ENCODE measurements around the gene GALNTL6. TPM values are rescaled to one million over a fixed set of nuclear protein-coding genes. Genes with fewer than 3 reads are reported as not detected.
"Not testable (repeated sequence)": the region's sequence is repeated elsewhere in the genome, so short reads cannot be mapped to it uniquely, and the experiment has no call there.

The GALNTL6 gene
- total RNA-seq, 1 donor from 2014 or later: 2.1 TPM

DNA sequence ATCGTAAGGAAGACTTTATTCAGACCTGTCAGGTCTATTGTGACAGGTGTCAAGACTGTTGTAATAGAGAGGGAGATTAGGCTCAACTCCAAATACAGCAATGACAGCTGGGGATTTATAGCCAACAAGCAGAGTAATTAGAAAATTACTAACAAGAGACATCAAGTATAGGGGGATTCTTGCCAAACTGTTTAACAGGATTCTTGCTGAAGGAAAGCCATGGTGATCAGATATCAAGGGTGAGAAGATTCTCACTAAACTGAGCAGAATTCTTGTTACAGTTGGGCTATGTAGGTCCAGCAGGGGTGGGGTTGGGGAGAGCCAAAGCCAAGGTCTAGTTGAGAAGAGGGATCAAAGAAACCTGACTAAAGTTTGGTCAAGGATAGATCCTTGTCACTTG is 894.4 kb downstream of the GALNTL6 start:
- H3K9me3 ChIP-seq (ENCODE audit: control insufficient read depth in 3 of 3, low read length in 3 of 3): peaks cover 0 to 10% (median 4%) of the 10 kb centered on the region in 3 donors
- H3K36me3 ChIP-seq (ENCODE audit: control insufficient read depth in 3 of 3, insufficient read depth in 3 of 3, low read length in 3 of 3): no peaks in the 10 kb centered on the region
- no peaks in the 10 kb centered on the region for H3K27me3 ChIP-seq (ENCODE audit: control insufficient read depth in 3 of 3, insufficient read depth in 3 of 3, low read length in 3 of 3)
- no peak overlapping the region for H3K9ac ChIP-seq (ENCODE audit: low read depth in 1 of 3, low read length in 3 of 3)
- H3K27ac ChIP-seq (ENCODE audit: low read depth, low read length): no peak overlapping the region
- H3K4me1 ChIP-seq (ENCODE audit: control insufficient read depth in 3 of 3, insufficient read depth in 3 of 3, low read length in 3 of 3): no peaks in the 10 kb centered on the region
- no peak overlapping the region for H3K4me3 ChIP-seq (ENCODE audit: low read length in 3 of 3)

DNA sequence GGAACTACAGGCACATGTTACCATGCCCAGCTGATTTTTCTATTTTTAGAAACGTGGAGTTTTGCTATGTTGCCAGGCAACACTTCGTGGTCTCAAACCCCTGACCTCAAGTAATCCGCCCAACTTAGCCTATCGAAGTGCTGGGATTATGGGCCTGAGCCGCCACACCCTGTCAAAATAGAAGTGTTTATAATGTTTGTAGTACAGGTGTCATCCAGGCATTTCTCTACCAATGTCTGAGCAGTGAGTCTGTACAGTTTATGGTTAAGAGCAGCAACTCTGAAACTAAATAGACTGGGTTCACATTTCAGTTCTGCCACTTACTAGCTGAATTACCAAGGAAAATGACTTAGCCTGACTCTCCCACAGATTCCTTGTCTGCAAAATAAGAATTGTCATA is 895.0 kb downstream of the GALNTL6 start:
- no peaks in the 10 kb centered on the region for H3K4me1 ChIP-seq (ENCODE audit: control insufficient read depth in 3 of 3, insufficient read depth in 3 of 3, low read length in 3 of 3)
- H3K9ac ChIP-seq (ENCODE audit: low read depth in 1 of 3, low read length in 3 of 3): no peak overlapping the region
- H3K9me3 ChIP-seq (ENCODE audit: control insufficient read depth in 3 of 3, low read length in 3 of 3): peaks cover 0 to 10% (median 4%) of the 10 kb centered on the region in 3 donors
- no peak overlapping the region for H3K4me3 ChIP-seq (ENCODE audit: low read length in 3 of 3)
- H3K36me3 ChIP-seq (ENCODE audit: control insufficient read depth in 3 of 3, insufficient read depth in 3 of 3, low read length in 3 of 3): no peaks in the 10 kb centered on the region
- H3K27me3 ChIP-seq (ENCODE audit: control insufficient read depth in 3 of 3, insufficient read depth in 3 of 3, low read length in 3 of 3): no peaks in the 10 kb centered on the region
- no peak overlapping the region for H3K27ac ChIP-seq (ENCODE audit: low read depth, low read length)

DNA sequence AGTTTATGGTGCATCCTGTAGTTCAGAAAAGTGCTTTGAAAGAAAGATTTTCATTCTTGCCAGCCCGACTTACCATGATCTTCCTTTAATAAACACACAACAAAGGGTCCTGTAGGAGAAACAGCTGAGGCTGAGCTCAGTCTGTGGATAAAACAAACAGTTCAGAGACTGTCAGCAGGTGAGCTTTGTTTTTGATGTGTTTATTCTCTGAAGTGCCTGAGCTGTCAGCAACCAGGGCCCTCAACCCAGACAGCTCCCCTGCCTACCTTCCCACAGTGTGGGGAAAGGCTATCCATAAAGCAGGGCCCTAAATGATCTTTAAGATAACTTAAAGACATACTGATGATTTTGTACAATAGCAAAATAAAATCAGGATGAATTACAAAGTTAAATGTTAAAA is 896.2 kb downstream of the GALNTL6 start:
- Histone ChIP-seq H3K9ac (ENCODE audit: low read depth in 1 of 3, low read length in 3 of 3) (no peak overlapping the region), H3K27ac (ENCODE audit: low read depth, low read length) (no peak overlapping the region), H3K4me1 (ENCODE audit: control insufficient read depth in 3 of 3, insufficient read depth in 3 of 3, low read length in 3 of 3) (no peaks in the 10 kb centered on the region), H3K9me3 (ENCODE audit: control insufficient read depth in 3 of 3, low read length in 3 of 3) (peaks cover 0 to 10% (median 4%) of the 10 kb centered on the region in 3 donors), H3K36me3 (ENCODE audit: control insufficient read depth in 3 of 3, insufficient read depth in 3 of 3, low read length in 3 of 3) (no peaks in the 10 kb centered on the region), H3K4me3 (ENCODE audit: low read length in 3 of 3) (no peak overlapping the region), H3K27me3 (ENCODE audit: control insufficient read depth in 3 of 3, insufficient read depth in 3 of 3, low read length in 3 of 3) (no peaks in the 10 kb centered on the region)

DNA sequence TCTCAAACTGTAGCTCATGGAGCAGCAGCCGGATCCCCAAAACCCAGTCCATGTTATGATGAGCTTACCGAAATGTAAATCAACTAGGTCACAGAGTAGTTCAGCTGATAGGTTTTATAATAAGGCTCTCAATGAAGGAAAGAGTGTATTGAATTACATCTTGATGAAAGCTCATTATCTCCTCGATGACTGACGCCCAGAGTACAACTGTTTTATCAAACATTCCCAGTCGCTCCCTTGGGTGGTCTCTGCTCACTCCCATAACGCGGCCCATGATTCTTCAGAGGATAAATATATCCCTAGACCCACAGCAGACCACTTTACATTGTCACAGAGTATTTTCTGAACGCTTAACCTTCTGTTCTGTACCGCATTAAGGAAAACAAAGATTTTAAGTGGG is 903.1 kb downstream of the GALNTL6 start:
- Histone ChIP-seq H3K36me3 (ENCODE audit: control insufficient read depth in 3 of 3, insufficient read depth in 3 of 3, low read length in 3 of 3) (no peaks in the 10 kb centered on the region), H3K27me3 (ENCODE audit: control insufficient read depth in 3 of 3, insufficient read depth in 3 of 3, low read length in 3 of 3) (no peaks in the 10 kb centered on the region), H3K9me3 (ENCODE audit: control insufficient read depth in 3 of 3, low read length in 3 of 3) (no peaks in the 10 kb centered on the region), H3K4me1 (ENCODE audit: control insufficient read depth in 3 of 3, insufficient read depth in 3 of 3, low read length in 3 of 3) (no peaks in the 10 kb centered on the region), H3K9ac (ENCODE audit: low read depth in 1 of 3, low read length in 3 of 3) (no peak overlapping the region), H3K27ac (ENCODE audit: low read depth, low read length) (no peak overlapping the region), H3K4me3 (ENCODE audit: low read length in 3 of 3) (no peak overlapping the region)

DNA sequence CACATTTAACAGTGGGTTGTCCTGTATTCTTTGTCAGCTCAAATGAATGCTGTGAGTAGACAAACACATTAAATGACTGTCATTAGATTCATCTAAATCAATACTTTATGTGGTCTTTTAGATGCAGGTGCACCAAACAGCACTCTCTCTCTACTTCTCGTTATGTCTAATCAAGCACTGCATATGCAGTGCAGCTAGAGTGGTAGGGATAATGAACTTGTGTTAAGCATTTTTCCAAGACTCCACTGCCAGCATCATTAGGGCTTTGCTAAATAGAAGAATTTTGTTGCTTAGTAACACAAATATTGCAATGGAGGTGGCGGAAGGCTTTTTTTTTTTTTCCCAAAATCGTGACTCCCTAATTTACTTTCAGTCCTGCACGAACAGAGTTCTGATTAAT is 908.5 kb downstream of the GALNTL6 start:
- Histone ChIP-seq H3K36me3 (ENCODE audit: control insufficient read depth in 3 of 3, insufficient read depth in 3 of 3, low read length in 3 of 3) (no peaks in the 10 kb centered on the region), H3K27ac (ENCODE audit: low read depth, low read length) (no peak overlapping the region), H3K9ac (ENCODE audit: low read depth in 1 of 3, low read length in 3 of 3) (no peak overlapping the region), H3K4me3 (ENCODE audit: low read length in 3 of 3) (no peak overlapping the region), H3K4me1 (ENCODE audit: control insufficient read depth in 3 of 3, insufficient read depth in 3 of 3, low read length in 3 of 3) (no peaks in the 10 kb centered on the region), H3K9me3 (ENCODE audit: control insufficient read depth in 3 of 3, low read length in 3 of 3) (no peaks in the 10 kb centered on the region), H3K27me3 (ENCODE audit: control insufficient read depth in 3 of 3, insufficient read depth in 3 of 3, low read length in 3 of 3) (no peaks in the 10 kb centered on the region)

DNA sequence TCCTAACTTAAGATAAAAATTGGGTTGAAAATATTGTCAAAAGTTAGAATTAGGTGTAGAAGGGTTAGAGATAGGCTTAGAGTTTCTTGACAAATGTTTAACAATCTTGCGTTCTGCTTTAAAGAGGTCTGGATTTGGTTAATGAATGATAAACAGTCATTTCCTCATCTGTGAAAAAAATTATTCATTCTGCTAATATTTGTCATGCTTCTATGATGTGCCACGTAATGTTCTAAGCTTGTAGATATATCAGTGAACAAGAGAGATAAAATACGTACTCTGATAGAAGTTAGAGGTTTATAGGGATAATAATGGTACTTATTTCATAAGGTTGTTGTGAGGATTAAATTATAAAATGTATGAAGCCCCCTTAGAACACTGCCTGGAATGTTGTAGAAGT is 912.4 kb downstream of the GALNTL6 start:
- Histone ChIP-seq H3K4me3 (ENCODE audit: low read length in 3 of 3) (no peak overlapping the region), H3K27ac (ENCODE audit: low read depth, low read length) (no peak overlapping the region), H3K27me3 (ENCODE audit: control insufficient read depth in 3 of 3, insufficient read depth in 3 of 3, low read length in 3 of 3) (no peaks in the 10 kb centered on the region), H3K9me3 (ENCODE audit: control insufficient read depth in 3 of 3, low read length in 3 of 3) (peaks cover 0 to 2% (median 0%) of the 10 kb centered on the region in 3 donors), H3K36me3 (ENCODE audit: control insufficient read depth in 3 of 3, insufficient read depth in 3 of 3, low read length in 3 of 3) (no peaks in the 10 kb centered on the region), H3K4me1 (ENCODE audit: control insufficient read depth in 3 of 3, insufficient read depth in 3 of 3, low read length in 3 of 3) (no peaks in the 10 kb centered on the region), H3K9ac (ENCODE audit: low read depth in 1 of 3, low read length in 3 of 3) (no peak overlapping the region)

DNA sequence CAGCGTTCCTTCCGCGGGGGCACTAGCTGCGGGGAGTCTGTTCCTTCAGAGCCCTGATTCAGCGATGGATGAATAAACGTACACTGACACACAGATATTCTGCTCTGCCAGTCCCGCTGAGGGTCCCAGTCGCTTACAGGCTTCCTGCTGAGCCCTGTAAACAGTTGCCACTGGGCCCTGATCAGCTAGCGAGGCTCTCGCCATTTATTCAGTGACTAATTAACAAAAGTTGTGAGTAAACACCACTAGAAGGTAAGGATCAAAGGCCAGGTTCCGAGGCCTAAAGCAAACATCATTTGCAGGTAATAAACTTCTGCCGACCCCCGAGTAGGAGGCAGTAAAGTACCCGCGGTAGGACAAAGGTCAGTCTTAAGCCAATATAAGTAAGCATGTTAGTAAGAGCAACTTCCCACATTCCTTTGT is 912.8 kb downstream of the GALNTL6 start:
- Histone ChIP-seq H3K4me1 (ENCODE audit: control insufficient read depth in 3 of 3, insufficient read depth in 3 of 3, low read length in 3 of 3) (no peaks in the 10 kb centered on the region), H3K36me3 (ENCODE audit: control insufficient read depth in 3 of 3, insufficient read depth in 3 of 3, low read length in 3 of 3) (no peaks in the 10 kb centered on the region), H3K9me3 (ENCODE audit: control insufficient read depth in 3 of 3, low read length in 3 of 3) (peaks cover 0 to 2% (median 0%) of the 10 kb centered on the region in 3 donors), H3K9ac (ENCODE audit: low read depth in 1 of 3, low read length in 3 of 3) (no peak overlapping the region), H3K4me3 (ENCODE audit: low read length in 3 of 3) (no peak overlapping the region), H3K27me3 (ENCODE audit: control insufficient read depth in 3 of 3, insufficient read depth in 3 of 3, low read length in 3 of 3) (no peaks in the 10 kb centered on the region), H3K27ac (ENCODE audit: low read depth, low read length) (no peak overlapping the region)

DNA sequence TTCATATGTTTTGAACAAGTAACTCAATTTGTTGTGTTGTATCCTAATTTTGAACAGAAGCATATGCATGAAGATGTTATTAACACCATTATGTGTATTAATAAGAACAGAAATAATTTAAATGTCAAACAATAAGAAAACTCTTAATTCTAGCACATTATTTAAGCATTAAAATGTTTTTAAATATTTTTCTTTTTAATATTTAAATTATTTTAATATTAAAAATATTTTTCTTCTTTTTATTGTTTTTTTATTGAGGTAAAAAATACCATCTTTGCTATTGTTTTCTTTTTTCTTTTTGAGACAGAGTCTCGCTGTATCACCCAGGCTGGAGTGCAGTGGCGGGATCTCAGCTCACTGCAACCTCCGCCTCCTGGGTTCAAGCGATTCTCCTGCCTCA is 914.4 kb downstream of the GALNTL6 start:
- H3K36me3 ChIP-seq (ENCODE audit: control insufficient read depth in 3 of 3, insufficient read depth in 3 of 3, low read length in 3 of 3): no peaks in the 10 kb centered on the region
- H3K4me3 ChIP-seq (ENCODE audit: low read length in 3 of 3): no peak overlapping the region

DNA sequence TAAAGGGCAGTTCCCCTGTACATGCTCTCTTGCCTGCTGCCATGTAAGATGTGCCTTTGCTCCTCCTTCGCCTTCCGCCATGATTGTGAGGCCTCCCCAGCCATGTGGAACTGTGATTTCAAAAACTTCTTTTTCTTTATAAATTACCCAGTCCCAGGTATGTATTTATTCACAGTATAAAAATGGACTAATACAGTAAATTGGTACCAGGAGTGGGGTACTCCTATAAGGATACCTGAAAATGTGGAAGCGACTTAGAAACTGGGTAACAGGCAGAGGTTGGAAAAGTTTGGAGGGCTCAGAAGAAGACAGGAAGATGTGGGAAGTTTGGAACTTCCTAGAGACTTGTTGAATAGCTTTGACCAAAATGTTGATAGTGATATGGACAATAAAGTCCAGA is 920.4 kb downstream of the GALNTL6 start:
- not testable (repeated sequence) for H3K27me3 ChIP-seq (ENCODE audit: control insufficient read depth in 3 of 3, insufficient read depth in 3 of 3, low read length in 3 of 3); H3K4me3 ChIP-seq (ENCODE audit: low read length in 3 of 3); H3K4me1 ChIP-seq (ENCODE audit: control insufficient read depth in 3 of 3, insufficient read depth in 3 of 3, low read length in 3 of 3); H3K27ac ChIP-seq (ENCODE audit: low read depth, low read length); H3K9me3 ChIP-seq (ENCODE audit: control insufficient read depth in 3 of 3, low read length in 3 of 3); H3K36me3 ChIP-seq (ENCODE audit: control insufficient read depth in 3 of 3, insufficient read depth in 3 of 3, low read length in 3 of 3); H3K9ac ChIP-seq (ENCODE audit: low read depth in 1 of 3, low read length in 3 of 3)

More for the DNA sequence above, 914.4 kb downstream of the GALNTL6 start:
- no peak overlapping the region for H3K9ac ChIP-seq (ENCODE audit: low read depth in 1 of 3, low read length in 3 of 3)
- H3K4me1 ChIP-seq (ENCODE audit: control insufficient read depth in 3 of 3, insufficient read depth in 3 of 3, low read length in 3 of 3): no peaks in the 10 kb centered on the region
- H3K27ac ChIP-seq (ENCODE audit: low read depth, low read length): no peak overlapping the region
- H3K27me3 ChIP-seq (ENCODE audit: control insufficient read depth in 3 of 3, insufficient read depth in 3 of 3, low read length in 3 of 3): no peaks in the 10 kb centered on the region
- H3K9me3 ChIP-seq (ENCODE audit: control insufficient read depth in 3 of 3, low read length in 3 of 3): peaks cover 0 to 2% (median 0%) of the 10 kb centered on the region in 3 donors

DNA sequence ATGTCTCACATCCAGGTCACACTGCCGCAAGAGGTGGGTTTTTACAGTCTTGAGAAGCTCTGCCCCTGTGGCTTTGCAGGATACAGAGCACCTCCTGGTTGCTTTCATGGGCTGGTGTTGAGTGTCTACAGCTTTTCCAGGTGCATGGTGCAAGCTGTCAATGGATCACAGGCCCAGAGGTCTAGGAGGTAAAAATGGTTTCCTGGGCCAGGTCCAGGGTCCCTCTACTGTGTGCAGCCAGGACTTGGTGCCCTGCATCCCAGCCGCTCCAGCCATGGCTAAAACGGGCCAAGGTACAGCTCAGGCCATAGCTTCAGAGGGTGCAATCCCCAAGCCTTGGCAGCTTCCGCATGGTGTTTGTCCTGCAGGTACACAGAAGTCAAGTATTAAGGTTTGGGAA is 921.4 kb downstream of the GALNTL6 start:
- no peaks in the 10 kb centered on the region for H3K36me3 ChIP-seq (ENCODE audit: control insufficient read depth in 3 of 3, insufficient read depth in 3 of 3, low read length in 3 of 3)
- no peak overlapping the region for H3K9ac ChIP-seq (ENCODE audit: low read depth in 1 of 3, low read length in 3 of 3)
- no peak overlapping the region for H3K4me3 ChIP-seq (ENCODE audit: low read length in 3 of 3)
- H3K4me1 ChIP-seq (ENCODE audit: control insufficient read depth in 3 of 3, insufficient read depth in 3 of 3, low read length in 3 of 3): no peaks in the 10 kb centered on the region
- peaks cover 0 to 8% (median 0%) of the 10 kb centered on the region in 3 donors for H3K9me3 ChIP-seq (ENCODE audit: control insufficient read depth in 3 of 3, low read length in 3 of 3)
- H3K27ac ChIP-seq (ENCODE audit: low read depth, low read length): no peak overlapping the region
- no peaks in the 10 kb centered on the region for H3K27me3 ChIP-seq (ENCODE audit: control insufficient read depth in 3 of 3, insufficient read depth in 3 of 3, low read length in 3 of 3)

DNA sequence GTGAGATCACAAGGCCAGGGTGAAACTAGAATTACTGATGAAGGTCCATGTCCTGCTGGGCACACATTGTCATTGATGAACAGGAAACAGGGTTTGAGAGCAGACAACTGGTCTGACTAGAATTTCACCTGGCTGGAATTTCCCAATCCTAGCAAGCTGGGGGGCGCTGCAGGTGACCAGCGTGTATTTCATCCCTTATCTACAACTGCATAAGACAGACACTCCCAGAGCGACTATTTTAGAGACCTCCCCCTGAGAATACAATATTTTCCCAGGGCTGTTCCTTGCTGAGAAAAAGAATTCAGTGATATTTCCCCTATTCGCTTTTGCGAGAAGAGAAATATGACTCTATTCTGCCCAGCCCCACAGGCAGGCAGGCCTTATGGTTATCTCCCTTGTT is 922.8 kb downstream of the GALNTL6 start:
- Histone ChIP-seq H3K27me3 (ENCODE audit: control insufficient read depth in 3 of 3, insufficient read depth in 3 of 3, low read length in 3 of 3) (no peaks in the 10 kb centered on the region), H3K27ac (ENCODE audit: low read depth, low read length) (no peak overlapping the region), H3K9ac (ENCODE audit: low read depth in 1 of 3, low read length in 3 of 3) (no peak overlapping the region), H3K9me3 (ENCODE audit: control insufficient read depth in 3 of 3, low read length in 3 of 3) (peaks cover 0 to 6% (median 0%) of the 10 kb centered on the region in 3 donors), H3K4me3 (ENCODE audit: low read length in 3 of 3) (no peak overlapping the region), H3K4me1 (ENCODE audit: control insufficient read depth in 3 of 3, insufficient read depth in 3 of 3, low read length in 3 of 3) (no peaks in the 10 kb centered on the region), H3K36me3 (ENCODE audit: control insufficient read depth in 3 of 3, insufficient read depth in 3 of 3, low read length in 3 of 3) (no peaks in the 10 kb centered on the region)

All from skeletal muscle tissue (tissue), 4 donors.